Activated CD8-positive, alpha-beta T cell treated with anti-CD3 and anti-CD28 coated beads, Interleukin-2, amount 10 ng/mL, durations not matched to agents 7 days and 5 days (primary cell): Measurements from ENCODE around the gene RPEL1. TPM values are rescaled to one million over a fixed set of nuclear protein-coding genes. Genes with fewer than 3 reads are reported as not detected.
"Not testable (repeated sequence)": the region's sequence is repeated elsewhere in the genome, so short reads cannot be mapped to it uniquely, and the experiment has no call there.

ENCODE experiments used
- ATAC-seq: fragments of 150-1000 bp; cut with Tn5 transposase; one replicate; pipeline ENCODE4 v1.10.0; 2021; ENCODE audit warnings: moderate library complexity
- CTCF ChIA-PET: fragments of 350-600 bp; sonication (Branson Sonifier 250); formaldehyde crosslinking; loops from one replicate; lab custom pipeline; 2021; ENCODE audit warnings: antibody characterized with exemption; lab: Charles Lee
- POLR2A ChIA-PET: fragments of 350-600 bp; sonication (Branson Sonifier 250); formaldehyde crosslinking; loops from one replicate; lab custom pipeline; 2021; ENCODE audit warnings: antibody characterized with exemption; lab: Charles Lee
- DNase-seq: peaks from one replicate; pipeline ENCODE4 v3.0.0-alpha.2; 2020
- H3K27ac Mint-ChIP-seq: one replicate; pipeline ENCODE4 v1.8.0; 2021; ENCODE audit warnings: mild to moderate bottlenecking, mixed read lengths
- H3K27me3 Mint-ChIP-seq: one replicate; pipeline ENCODE4 v1.8.0; 2021; ENCODE audit warnings: low read depth, mixed read lengths
- H3K36me3 Mint-ChIP-seq: one replicate; pipeline ENCODE4 v1.8.0; 2021; ENCODE audit warnings: low read depth, mixed read lengths
- H3K4me1 Mint-ChIP-seq: one replicate; pipeline ENCODE4 v1.8.0; 2021; ENCODE audit warnings: low read depth, mixed read lengths
- H3K4me3 Mint-ChIP-seq: one replicate; pipeline ENCODE4 v1.8.0; 2021; ENCODE audit warnings: mild to moderate bottlenecking, mixed read lengths
- H3K9me3 Mint-ChIP-seq: one replicate; pipeline ENCODE4 v1.8.0; 2022; ENCODE audit warnings: mixed read lengths; ENCODE audit not compliant: insufficient read depth
- total RNA-seq, 2 experiments: library from RNA; stranded (reverse); gene quantifications; one replicate each; pipeline ENCODE4 v1.2.3, GENCODE V29; 2021

The RPEL1 gene
- total RNA-seq, 2 experiments from 2014 or later, result 0.16 TPM; not detected in 1

GRCh38 chr10:103238506-103239252, 7.0 kb upstream of the RPEL1 start:
- POLR2A ChIA-PET, result interaction anchor here (0.6 to 1.5 kb wide), 3 partner anchors 34 to 51 kb away, joined by 3 to 6 read pairs (median 3); partner anchors contain the start of gene NT5C2
- H3K4me3 Mint-ChIP-seq, result no peak overlapping the region
- CTCF ChIA-PET, result interaction anchor here (1.5 to 2.2 kb wide), 3 partner anchors 47 to 336 kb away, joined by 3 to 6 read pairs (median 4); partner anchors contain the start of gene CNNM2
- no peak for ATAC-seq
- H3K9me3 Mint-ChIP-seq, result no peaks in the 10 kb centered on the region
- H3K36me3 Mint-ChIP-seq, result no peaks in the 10 kb centered on the region
- no peak for DNase-seq
- H3K4me1 Mint-ChIP-seq, result peaks cover 14% of the 10 kb centered on the region
- H3K27me3 Mint-ChIP-seq, result no peaks in the 10 kb centered on the region
- H3K27ac Mint-ChIP-seq, result no peak overlapping the region

- DNase-seq (no peak), ATAC-seq (no peak)
- Mint-ChIP-seq H3K27me3 (no peaks in the 10 kb centered on the region), H3K4me1 (peaks cover 19% of the 10 kb centered on the region), H3K27ac (no peak overlapping the region), H3K9me3 (no peaks in the 10 kb centered on the region), H3K36me3 (no peaks in the 10 kb centered on the region), H3K4me3 (no peak overlapping the region)
- POLR2A ChIA-PET, result interaction anchor here (1.3 kb wide), 1 partner anchor 49 kb away, joined by 3 read pairs; no protein-coding TSS in a partner anchor
- CTCF ChIA-PET, result interaction anchor here (1.3 to 1.9 kb wide), 2 partner anchors 128 to 324 kb away, joined by 3 to 12 read pairs; partner anchors contain the start of gene CNNM2
Measured at GRCh38 chr10:103241262-103242011, 4.2 kb upstream of the RPEL1 start.

GRCh38 chr10:103244666-103245271, 918 bp upstream of the RPEL1 start:
- Mint-ChIP-seq H3K36me3 (no peaks in the 10 kb centered on the region), H3K9me3 (no peaks in the 10 kb centered on the region), H3K4me1 (peaks cover 19% of the 10 kb centered on the region), H3K27me3 (peaks cover 6% of the 10 kb centered on the region), H3K27ac (no peak overlapping the region), H3K4me3 (no peak overlapping the region)
- POLR2A ChIA-PET, result interaction anchor here (1.4 kb wide), 1 partner anchor 327 kb away, joined by 9 read pairs; the partner anchor contains the start of gene CNNM2
- DNase-seq (peak; percentile 73), ATAC-seq (peak; percentile 80)
- CTCF ChIA-PET, result interaction anchor here (0.5 to 4.5 kb wide), 40 partner anchors 10 to 718 kb away, joined by 3 to 46 read pairs (median 4); partner anchors contain the start of genes CNNM2, INA and NT5C2

- POLR2A ChIA-PET, result no interaction called here
- CTCF ChIA-PET, result interaction anchor here (1.0 to 4.5 kb wide), 3 partner anchors 172 to 411 kb away, joined by 3 to 46 read pairs (median 3); partner anchors contain the start of gene CNNM2
- H3K4me3 Mint-ChIP-seq, result no peak overlapping the region
- peaks cover 9% of the 10 kb centered on the region for H3K27me3 Mint-ChIP-seq
- no peak overlapping the region for H3K27ac Mint-ChIP-seq
- no peaks in the 10 kb centered on the region for H3K9me3 Mint-ChIP-seq
- H3K36me3 Mint-ChIP-seq, result no peaks in the 10 kb centered on the region
- peaks cover 9% of the 10 kb centered on the region for H3K4me1 Mint-ChIP-seq
- DNase-seq (no peak), ATAC-seq (no peak)
Measured at GRCh38 chr10:103246324-103246723, 637 bp downstream of the RPEL1 start.

GRCh38 chr10:103254113-103254512, 8.4 kb downstream of the RPEL1 start:
- no peak overlapping the region for H3K4me3 Mint-ChIP-seq
- DNase-seq (no peak), ATAC-seq (no peak)
- H3K27ac Mint-ChIP-seq, result no peak overlapping the region
- peaks cover 2% of the 10 kb centered on the region for H3K36me3 Mint-ChIP-seq
- CTCF ChIA-PET, result no interaction called here
- peaks cover 5% of the 10 kb centered on the region for H3K27me3 Mint-ChIP-seq
- H3K4me1 Mint-ChIP-seq, result no peaks in the 10 kb centered on the region
- peaks cover 5% of the 10 kb centered on the region for H3K9me3 Mint-ChIP-seq
- POLR2A ChIA-PET, result no interaction called here

GRCh38 chr10:103254538-103255325, 9.0 kb downstream of the RPEL1 start:
- Mint-ChIP-seq H3K27me3 (peaks cover 5% of the 10 kb centered on the region), H3K36me3 (peaks cover 3% of the 10 kb centered on the region), H3K9me3 (peaks cover 8% of the 10 kb centered on the region), H3K4me3 (no peak overlapping the region), H3K27ac (no peak overlapping the region), H3K4me1 (no peaks in the 10 kb centered on the region)
- CTCF ChIA-PET, result no interaction called here
- DNase-seq, result no peak
- POLR2A ChIA-PET, result no interaction called here
- no peak for ATAC-seq

GRCh38 chr10:103256613-103257012, 10.9 kb downstream of the RPEL1 start:
- ChIA-PET CTCF (no interaction called here), POLR2A (no interaction called here)
- H3K36me3 Mint-ChIP-seq, result peaks cover 3% of the 10 kb centered on the region
- peaks cover 2% of the 10 kb centered on the region for H3K27me3 Mint-ChIP-seq
- no peak overlapping the region for H3K4me3 Mint-ChIP-seq
- peaks cover 8% of the 10 kb centered on the region for H3K9me3 Mint-ChIP-seq
- ATAC-seq, result no peak
- H3K4me1 Mint-ChIP-seq, result no peaks in the 10 kb centered on the region
- no peak overlapping the region for H3K27ac Mint-ChIP-seq
- DNase-seq, result no peak

- Mint-ChIP-seq H3K4me1 (no peaks in the 10 kb centered on the region), H3K27me3 (peaks cover 4% of the 10 kb centered on the region), H3K27ac (no peak overlapping the region), H3K9me3 (peaks cover 8% of the 10 kb centered on the region), H3K4me3 (no peak overlapping the region), H3K36me3 (peaks cover 3% of the 10 kb centered on the region)
- ChIA-PET POLR2A (no interaction called here), CTCF (no interaction called here)
- DNase-seq (no peak), ATAC-seq (no peak)
Measured at GRCh38 chr10:103257812-103258211, 12.1 kb downstream of the RPEL1 start.

- H3K27me3 Mint-ChIP-seq, H3K36me3 Mint-ChIP-seq, H3K4me3 Mint-ChIP-seq, CTCF ChIA-PET, H3K9me3 Mint-ChIP-seq, ATAC-seq, H3K27ac Mint-ChIP-seq, DNase-seq, H3K4me1 Mint-ChIP-seq, POLR2A ChIA-PET: not testable (repeated sequence)
Measured at GRCh38 chr10:103258928-103259327, 13.2 kb downstream of the RPEL1 start.

- CTCF ChIA-PET, result no interaction called here
- Mint-ChIP-seq H3K27me3 (peaks cover 5% of the 10 kb centered on the region), H3K36me3 (peaks cover 3% of the 10 kb centered on the region), H3K4me3 (no peak overlapping the region), H3K9me3 (peaks cover 8% of the 10 kb centered on the region), H3K4me1 (no peaks in the 10 kb centered on the region), H3K27ac (no peak overlapping the region)
- ATAC-seq (no peak), DNase-seq (no peak)
- POLR2A ChIA-PET, result no interaction called here
Measured at GRCh38 chr10:103259989-103260388, 14.3 kb downstream of the RPEL1 start.

GRCh38 chr10:103262229-103262628, 16.5 kb downstream of the RPEL1 start:
- H3K4me1 Mint-ChIP-seq, result no peaks in the 10 kb centered on the region
- no peak overlapping the region for H3K27ac Mint-ChIP-seq
- ATAC-seq, result no peak
- no peak for DNase-seq
- no peak overlapping the region for H3K4me3 Mint-ChIP-seq
- H3K36me3 Mint-ChIP-seq, result peaks cover 3% of the 10 kb centered on the region
- peaks cover 8% of the 10 kb centered on the region for H3K9me3 Mint-ChIP-seq
- ChIA-PET POLR2A (no interaction called here), CTCF (no interaction called here)
- H3K27me3 Mint-ChIP-seq, result peaks cover 12% of the 10 kb centered on the region
